Right lobe of liver (tissue), 6 donors: Measurements from ENCODE around the gene PLEKHG3. TPM values are rescaled to one million over a fixed set of nuclear protein-coding genes. Genes with fewer than 3 reads are reported as not detected.

Source experiments
- ATAC-seq, 4 donors: fragments of 200-7000 bp; cut with Tn5 transposase; one replicate each; pipeline ENCODE4 v1.9.1; 2020; ENCODE audit warnings: mild to moderate bottlenecking in 4 of 4, moderate library complexity in 4 of 4
- DNase-seq, 3 donors: peaks; one replicate each; pipeline ENCODE4 v3.0.0-alpha.2; 2020
- H3K27ac ChIP-seq, 3 donors: fragments of 200-600 bp; one replicate each; pipeline ENCODE4 v1.8.0; 2022
- H3K27me3 ChIP-seq, 2 donors: fragments of 200-600 bp; one replicate each; pipeline ENCODE4 v1.8.0; 2022
- H3K36me3 ChIP-seq, 4 donors: fragments of 200-600 bp; sonication (generic) in 1 of 4; one replicate each; pipeline versions ENCODE4 v1.5.1 to v1.8.0; 2017 to 2022; ENCODE audit warnings: control low read depth in 1 of 4
- H3K4me1 ChIP-seq, 4 donors: fragments of 200-600 bp; sonication (generic) in 1 of 4; one replicate each; pipeline versions ENCODE4 v1.5.1 to v1.8.0; 2017 to 2022; ENCODE audit warnings: control low read depth in 1 of 4
- H3K4me3 ChIP-seq, 3 donors: fragments of 200-600 bp; one replicate each; pipeline ENCODE4 v1.8.0; 2022
- H3K9me3 ChIP-seq, 4 donors: fragments of 200-600 bp; sonication (generic) in 1 of 4; one replicate each; pipeline versions ENCODE4 v1.5.1 to v1.8.0; 2017 to 2022; ENCODE audit warnings: control low read depth in 1 of 4
- POLR2A ChIP-seq: fragments of 450-650 bp; IDR thresholded peaks from one replicate; pipeline ENCODE4 v1.6.1; 2017; ENCODE audit warnings: antibody characterized with exemption, mild to moderate bottlenecking
- WGBS: methylation state at CpG from one replicate; pipeline ENCODE4 v1.1.6; 2018; ENCODE audit warnings: low coverage, low lambda C conversion rate; ENCODE audit not compliant: insufficient coverage; ENCODE audit errors: missing lambda C conversion rate; 5-methylcytosine and 5-hydroxymethylcytosine counted together
- intact Hi-C, 2 donors: fragments of 100-400 bp; cut with DNase I; formaldehyde crosslinking; loops; one replicate each; pipeline versions ENCODE4 v1.11.2 to v1.14.1; 2022
- total RNA-seq, 6 experiments: library from RNA; depleted of rRNA in 2 of 6; stranded (reverse); fragments of >200 nt in 2 of 6; fragmentation: NEBNext Ultra II Directional in 3 of 6; extraction: Animal tissue kit (Norgen Biotek cat#: 25700) in 3 of 6; gene quantifications; one replicate each; pipeline versions ENCODE4 v1.1.0 to v1.2.4, GENCODE V29; 2016 to 2023
- TF ChIP-seq, protein P1 (sequence below), 4 donors: fragments of 200-600 bp in 3 of 4; fragments of 450-650 bp in 1 of 4; IDR thresholded peaks; one replicate each; pipeline versions ENCODE4 v1.5.1 to v1.8.0; 2016 to 2022; ENCODE audit warnings: antibody characterized with exemption in 4 of 4, mild to moderate bottlenecking in 2 of 4
- donor health status: DM: no; HTN: yes; CAD: no.
- donor health status: DM: no; HTN: no; CAD: no.
- donor health status: DM: no; HTN: no; CAD: no.
- donor health status: DM: no; HTN: yes; CAD: no.
- donor health status: DM: no; HTN: yes; CAD: no.

The PLEKHG3 gene
- total RNA-seq, 6 experiments from 2014 or later: 25.4 to 49.1 (median 28.0) TPM

GRCh38 chr14:64760916-64761315 is 56.7 kb downstream of the PLEKHG3 start:
- DNase-seq (peak in 1 of 3 donors; percentile 17), ATAC-seq (no peak)
- WGBS: 62% methylated on average over 3 of the region's 5 CpGs
- H3K4me3 ChIP-seq: no peak overlapping the region
- H3K4me1 ChIP-seq: no peaks in the 10 kb centered on the region
- no peak for TF ChIP-seq POLR2A
- TF ChIP-seq, protein P1, sequence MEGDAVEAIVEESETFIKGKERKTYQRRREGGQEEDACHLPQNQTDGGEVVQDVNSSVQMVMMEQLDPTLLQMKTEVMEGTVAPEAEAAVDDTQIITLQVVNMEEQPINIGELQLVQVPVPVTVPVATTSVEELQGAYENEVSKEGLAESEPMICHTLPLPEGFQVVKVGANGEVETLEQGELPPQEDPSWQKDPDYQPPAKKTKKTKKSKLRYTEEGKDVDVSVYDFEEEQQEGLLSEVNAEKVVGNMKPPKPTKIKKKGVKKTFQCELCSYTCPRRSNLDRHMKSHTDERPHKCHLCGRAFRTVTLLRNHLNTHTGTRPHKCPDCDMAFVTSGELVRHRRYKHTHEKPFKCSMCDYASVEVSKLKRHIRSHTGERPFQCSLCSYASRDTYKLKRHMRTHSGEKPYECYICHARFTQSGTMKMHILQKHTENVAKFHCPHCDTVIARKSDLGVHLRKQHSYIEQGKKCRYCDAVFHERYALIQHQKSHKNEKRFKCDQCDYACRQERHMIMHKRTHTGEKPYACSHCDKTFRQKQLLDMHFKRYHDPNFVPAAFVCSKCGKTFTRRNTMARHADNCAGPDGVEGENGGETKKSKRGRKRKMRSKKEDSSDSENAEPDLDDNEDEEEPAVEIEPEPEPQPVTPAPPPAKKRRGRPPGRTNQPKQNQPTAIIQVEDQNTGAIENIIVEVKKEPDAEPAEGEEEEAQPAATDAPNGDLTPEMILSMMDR (IDR thresholded peaks at IDR 0.05): no peak
- H3K27ac ChIP-seq: no peak overlapping the region
- no peaks in the 10 kb centered on the region for H3K36me3 ChIP-seq
- no peaks in the 10 kb centered on the region for H3K9me3 ChIP-seq
- no peaks in the 10 kb centered on the region for H3K27me3 ChIP-seq
- intact Hi-C loops: loop anchor here in 1 of 2 donors (5.0 kb wide), 1 partner anchor 89 kb away; no protein-coding TSS in a partner anchor

DNA sequence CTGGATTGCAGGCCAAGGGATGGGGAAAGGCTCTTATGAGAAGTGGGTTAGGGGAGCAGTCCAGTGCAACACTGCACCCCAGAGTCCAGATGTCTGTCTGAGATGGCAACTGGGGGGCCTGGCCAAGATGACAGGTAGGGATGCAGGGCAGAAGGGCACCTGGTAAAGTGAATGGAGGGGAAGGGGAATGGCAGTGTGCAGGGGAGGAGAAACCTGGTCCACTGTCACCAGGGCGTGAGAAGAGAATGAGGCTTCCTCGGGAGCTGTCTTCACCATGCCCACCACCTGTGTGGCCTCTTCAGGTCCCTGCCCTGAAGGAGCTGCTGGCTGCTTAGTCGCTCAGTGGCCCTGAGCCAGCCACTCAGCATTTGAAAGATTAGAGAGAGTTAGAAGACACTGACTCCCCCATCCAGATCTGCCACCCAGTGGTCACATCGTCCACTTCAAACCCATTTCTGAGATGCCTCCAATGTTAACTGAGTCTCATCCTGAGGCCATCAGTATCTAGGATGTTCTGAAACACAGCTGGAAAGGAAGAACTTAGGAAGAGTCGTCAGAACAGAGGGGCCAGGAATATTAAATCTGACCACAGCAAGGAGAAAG is 57.3 kb downstream of the PLEKHG3 start:
- Histone ChIP-seq H3K36me3 (no peaks in the 10 kb centered on the region), H3K9me3 (no peaks in the 10 kb centered on the region), H3K27me3 (no peaks in the 10 kb centered on the region), H3K4me3 (no peak overlapping the region), H3K4me1 (no peaks in the 10 kb centered on the region), H3K27ac (no peak overlapping the region)
- TF ChIP-seq, protein P1 (IDR thresholded peaks at IDR 0.05): no peak
- TF ChIP-seq POLR2A: no peak
- intact Hi-C loops: loop anchor here in 1 of 2 donors (5.0 kb wide), 1 partner anchor 89 kb away; no protein-coding TSS in a partner anchor
- 31% methylated on average over 4 of the region's 5 CpGs for WGBS
- ATAC-seq: no peak
- DNase-seq: peak in 1 of 3 donors; percentile 42

DNA sequence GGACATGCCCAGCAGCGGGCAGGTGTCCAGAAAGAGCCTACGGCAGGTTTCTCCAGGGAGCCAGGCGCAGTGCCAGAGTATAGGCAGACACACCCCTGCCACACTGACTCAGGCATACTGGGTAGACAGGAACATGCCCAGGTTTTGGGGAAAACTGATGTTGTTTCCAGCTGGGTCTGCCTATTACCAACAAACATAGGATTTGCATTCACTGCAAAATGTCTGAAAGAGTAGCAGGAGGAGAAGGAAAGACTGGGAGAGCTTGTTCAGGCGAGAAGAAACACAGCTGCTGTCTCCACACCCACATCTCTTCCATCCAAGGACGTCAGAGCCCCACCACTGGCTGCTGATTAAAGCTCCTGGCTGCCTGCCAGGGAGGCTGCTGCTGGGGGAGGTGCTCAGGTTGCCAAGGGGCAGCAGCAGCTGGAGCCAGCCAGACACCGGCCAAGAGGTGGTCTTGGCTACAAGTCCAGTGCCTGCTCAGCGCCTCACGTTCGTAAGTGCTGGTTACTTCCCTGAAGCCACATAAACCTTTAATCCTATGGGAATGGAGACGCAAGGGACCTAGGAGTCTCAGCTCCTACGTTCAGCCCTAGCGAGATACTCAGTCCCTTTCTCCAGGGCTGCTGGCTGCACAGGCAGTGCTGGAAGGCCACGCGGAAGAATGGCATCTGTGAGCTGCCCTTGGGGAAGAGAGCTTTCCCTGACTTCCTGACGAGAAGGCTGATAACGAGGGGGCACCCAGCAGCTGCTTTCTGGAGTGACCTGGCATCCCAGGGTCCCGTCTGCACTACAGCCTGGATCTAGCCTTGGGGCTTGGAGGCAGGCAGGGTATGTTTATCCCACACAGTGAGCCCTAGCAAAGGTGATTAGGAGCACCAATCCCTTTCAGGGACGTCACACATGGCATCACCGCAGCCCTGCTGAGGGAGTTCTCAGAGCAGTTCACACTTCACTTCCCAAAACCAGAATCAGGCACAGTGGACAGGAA is 58.1 kb downstream of the PLEKHG3 start:
- Histone ChIP-seq H3K9me3 (no peaks in the 10 kb centered on the region), H3K4me1 (no peaks in the 10 kb centered on the region), H3K27ac (no peak overlapping the region), H3K27me3 (no peaks in the 10 kb centered on the region), H3K4me3 (no peak overlapping the region), H3K36me3 (no peaks in the 10 kb centered on the region)
- 17% methylated on average over 6 of the region's 19 CpGs for WGBS
- no peak for TF ChIP-seq POLR2A
- TF ChIP-seq, protein P1 (IDR thresholded peaks at IDR 0.05): no peak
- peak in 2 of 3 donors; percentile 62 to 65 for DNase-seq
- intact Hi-C loops: loop anchor here in 1 of 2 donors (5.0 kb wide), 1 partner anchor 90 kb away; no protein-coding TSS in a partner anchor
- ATAC-seq: peak in 1 of 4 donors; percentile 29

GRCh38 chr14:64763085-64763782 is 59.0 kb downstream of the PLEKHG3 start:
- H3K36me3 ChIP-seq: no peaks in the 10 kb centered on the region
- 56% methylated on average over 6 of the region's 11 CpGs for WGBS
- ATAC-seq (no peak), DNase-seq (peak in 1 of 3 donors; percentile 40)
- intact Hi-C loops: loop anchor here in 1 of 2 donors (5.0 kb wide), 1 partner anchor 91 kb away; no protein-coding TSS in a partner anchor
- H3K9me3 ChIP-seq: no peaks in the 10 kb centered on the region
- no peak overlapping the region for H3K4me3 ChIP-seq
- H3K27ac ChIP-seq: no peak overlapping the region
- no peaks in the 10 kb centered on the region for H3K4me1 ChIP-seq
- no peaks in the 10 kb centered on the region for H3K27me3 ChIP-seq
- no peak for TF ChIP-seq POLR2A
- TF ChIP-seq, protein P1 (IDR thresholded peaks at IDR 0.05): no peak
